ENCODE data around the gene ADAM11. TPM values are rescaled to one million over a fixed set of nuclear protein-coding genes. Genes with fewer than 3 reads are reported as not detected.

Gene ADAM11
- total RNA-seq, 1 experiment from 2014 or later: 1.3 TPM

GRCh38 chr17:44781551-44782325 is 22.9 kb downstream of the ADAM11 start:
- no peak overlapping the region for H3K9ac ChIP-seq (ENCODE audit: low read length)
- no peaks in the 10 kb centered on the region for H4K20me1 ChIP-seq (ENCODE audit: insufficient read depth, low read depth, low read length)
- H3K4me3 ChIP-seq (ENCODE audit: low read length): no peak overlapping the region
- peaks cover 12% of the 10 kb centered on the region for H3K4me1 ChIP-seq (ENCODE audit: low read length)
- no peak overlapping the region for H3K27ac ChIP-seq (ENCODE audit: low read length)
- H3K4me2 ChIP-seq (ENCODE audit: low read depth, low read length, poor library complexity, severe bottlenecking): no peak overlapping the region
- H2AFZ ChIP-seq (ENCODE audit: low read length): no peak overlapping the region
- H3K79me2 ChIP-seq (ENCODE audit: low read length): no peaks in the 10 kb centered on the region
- H3K9me2 ChIP-seq (replicated peaks; ENCODE audit: insufficient read depth, low read length): no peaks in the 10 kb centered on the region
- no peaks in the 10 kb centered on the region for H3K36me3 ChIP-seq (ENCODE audit: insufficient read depth, low read length)
- no peak for DNase-seq
- no peaks in the 10 kb centered on the region for H3K9me3 ChIP-seq (ENCODE audit: low read length)
- no peaks in the 10 kb centered on the region for H3K27me3 ChIP-seq (ENCODE audit: low read length)

GRCh38 chr17:44782326-44782850 is 23.6 kb downstream of the ADAM11 start:
- Histone ChIP-seq H3K27ac (ENCODE audit: low read length) (no peak overlapping the region), H3K4me2 (ENCODE audit: low read depth, low read length, poor library complexity, severe bottlenecking) (no peak overlapping the region), H3K9me2 (replicated peaks; ENCODE audit: insufficient read depth, low read length) (no peaks in the 10 kb centered on the region), H2AFZ (ENCODE audit: low read length) (no peak overlapping the region), H3K27me3 (ENCODE audit: low read length) (no peaks in the 10 kb centered on the region), H3K4me1 (ENCODE audit: low read length) (peaks cover 6% of the 10 kb centered on the region), H3K9ac (ENCODE audit: low read length) (no peak overlapping the region), H3K4me3 (ENCODE audit: low read length) (no peak overlapping the region), H3K9me3 (ENCODE audit: low read length) (no peaks in the 10 kb centered on the region), H4K20me1 (ENCODE audit: insufficient read depth, low read depth, low read length) (no peaks in the 10 kb centered on the region), H3K36me3 (ENCODE audit: insufficient read depth, low read length) (no peaks in the 10 kb centered on the region), H3K79me2 (ENCODE audit: low read length) (no peaks in the 10 kb centered on the region)
- DNase-seq: no peak

- H3K36me3 ChIP-seq (ENCODE audit: insufficient read depth, low read length): no peaks in the 10 kb centered on the region
- no peaks in the 10 kb centered on the region for H3K9me2 ChIP-seq (replicated peaks; ENCODE audit: insufficient read depth, low read length)
- no peaks in the 10 kb centered on the region for H4K20me1 ChIP-seq (ENCODE audit: insufficient read depth, low read depth, low read length)
- H3K79me2 ChIP-seq (ENCODE audit: low read length): no peaks in the 10 kb centered on the region
- no peak for DNase-seq
- H3K27ac ChIP-seq (ENCODE audit: low read length): no peak overlapping the region
- no peaks in the 10 kb centered on the region for H3K27me3 ChIP-seq (ENCODE audit: low read length)
- no peak overlapping the region for H3K9ac ChIP-seq (ENCODE audit: low read length)
- H2AFZ ChIP-seq (ENCODE audit: low read length): no peak overlapping the region
- H3K4me3 ChIP-seq (ENCODE audit: low read length): no peak overlapping the region
- H3K9me3 ChIP-seq (ENCODE audit: low read length): no peaks in the 10 kb centered on the region
- H3K4me1 ChIP-seq (ENCODE audit: low read length): no peaks in the 10 kb centered on the region
- no peak overlapping the region for H3K4me2 ChIP-seq (ENCODE audit: low read depth, low read length, poor library complexity, severe bottlenecking)
Observed at GRCh38 chr17:44785921-44786320, 27.1 kb downstream of the ADAM11 start.

- H3K9me3 ChIP-seq (ENCODE audit: low read length): no peaks in the 10 kb centered on the region
- no peak overlapping the region for H3K9ac ChIP-seq (ENCODE audit: low read length)
- no peak overlapping the region for H3K4me2 ChIP-seq (ENCODE audit: low read depth, low read length, poor library complexity, severe bottlenecking)
- no peaks in the 10 kb centered on the region for H3K4me1 ChIP-seq (ENCODE audit: low read length)
- no peaks in the 10 kb centered on the region for H3K9me2 ChIP-seq (replicated peaks; ENCODE audit: insufficient read depth, low read length)
- no peaks in the 10 kb centered on the region for H4K20me1 ChIP-seq (ENCODE audit: insufficient read depth, low read depth, low read length)
- no peak for DNase-seq
- no peak overlapping the region for H2AFZ ChIP-seq (ENCODE audit: low read length)
- H3K27ac ChIP-seq (ENCODE audit: low read length): no peak overlapping the region
- H3K36me3 ChIP-seq (ENCODE audit: insufficient read depth, low read length): no peaks in the 10 kb centered on the region
- no peaks in the 10 kb centered on the region for H3K79me2 ChIP-seq (ENCODE audit: low read length)
- no peaks in the 10 kb centered on the region for H3K27me3 ChIP-seq (ENCODE audit: low read length)
- H3K4me3 ChIP-seq (ENCODE audit: low read length): no peak overlapping the region
Observed at GRCh38 chr17:44786551-44787081, 27.8 kb downstream of the ADAM11 start.

- H3K36me3 ChIP-seq (ENCODE audit: insufficient read depth, low read length): no peaks in the 10 kb centered on the region
- H3K9me3 ChIP-seq (ENCODE audit: low read length): no peaks in the 10 kb centered on the region
- H3K27me3 ChIP-seq (ENCODE audit: low read length): no peaks in the 10 kb centered on the region
- H3K9me2 ChIP-seq (replicated peaks; ENCODE audit: insufficient read depth, low read length): no peaks in the 10 kb centered on the region
- H2AFZ ChIP-seq (ENCODE audit: low read length): no peak overlapping the region
- no peak overlapping the region for H3K4me3 ChIP-seq (ENCODE audit: low read length)
- H3K27ac ChIP-seq (ENCODE audit: low read length): no peak overlapping the region
- no peaks in the 10 kb centered on the region for H4K20me1 ChIP-seq (ENCODE audit: insufficient read depth, low read depth, low read length)
- H3K4me1 ChIP-seq (ENCODE audit: low read length): no peaks in the 10 kb centered on the region
- H3K9ac ChIP-seq (ENCODE audit: low read length): no peak overlapping the region
- no peaks in the 10 kb centered on the region for H3K79me2 ChIP-seq (ENCODE audit: low read length)
- H3K4me2 ChIP-seq (ENCODE audit: low read depth, low read length, poor library complexity, severe bottlenecking): no peak overlapping the region
- no peak for DNase-seq
Observed at GRCh38 chr17:44787271-44787940, 28.6 kb downstream of the ADAM11 start.

- no peaks in the 10 kb centered on the region for H3K4me1 ChIP-seq (ENCODE audit: low read length)
- no peak overlapping the region for H3K4me3 ChIP-seq (ENCODE audit: low read length)
- no peak for DNase-seq
- no peaks in the 10 kb centered on the region for H3K27me3 ChIP-seq (ENCODE audit: low read length)
- no peak overlapping the region for H2AFZ ChIP-seq (ENCODE audit: low read length)
- H3K9me2 ChIP-seq (replicated peaks; ENCODE audit: insufficient read depth, low read length): no peaks in the 10 kb centered on the region
- no peaks in the 10 kb centered on the region for H3K79me2 ChIP-seq (ENCODE audit: low read length)
- no peak overlapping the region for H3K4me2 ChIP-seq (ENCODE audit: low read depth, low read length, poor library complexity, severe bottlenecking)
- no peaks in the 10 kb centered on the region for H4K20me1 ChIP-seq (ENCODE audit: insufficient read depth, low read depth, low read length)
- H3K9me3 ChIP-seq (ENCODE audit: low read length): no peaks in the 10 kb centered on the region
- H3K36me3 ChIP-seq (ENCODE audit: insufficient read depth, low read length): no peaks in the 10 kb centered on the region
- no peak overlapping the region for H3K9ac ChIP-seq (ENCODE audit: low read length)
- H3K27ac ChIP-seq (ENCODE audit: low read length): no peak overlapping the region
Observed at GRCh38 chr17:44788139-44788538, 29.4 kb downstream of the ADAM11 start.

- no peak overlapping the region for H3K4me2 ChIP-seq (ENCODE audit: low read depth, low read length, poor library complexity, severe bottlenecking)
- H4K20me1 ChIP-seq (ENCODE audit: insufficient read depth, low read depth, low read length): no peaks in the 10 kb centered on the region
- H2AFZ ChIP-seq (ENCODE audit: low read length): no peak overlapping the region
- no peak overlapping the region for H3K9ac ChIP-seq (ENCODE audit: low read length)
- no peak for DNase-seq
- no peak overlapping the region for H3K4me3 ChIP-seq (ENCODE audit: low read length)
- H3K27me3 ChIP-seq (ENCODE audit: low read length): no peaks in the 10 kb centered on the region
- no peaks in the 10 kb centered on the region for H3K36me3 ChIP-seq (ENCODE audit: insufficient read depth, low read length)
- H3K79me2 ChIP-seq (ENCODE audit: low read length): no peaks in the 10 kb centered on the region
- no peaks in the 10 kb centered on the region for H3K9me3 ChIP-seq (ENCODE audit: low read length)
- no peak overlapping the region for H3K27ac ChIP-seq (ENCODE audit: low read length)
- no peaks in the 10 kb centered on the region for H3K9me2 ChIP-seq (replicated peaks; ENCODE audit: insufficient read depth, low read length)
- H3K4me1 ChIP-seq (ENCODE audit: low read length): no peaks in the 10 kb centered on the region
Observed at GRCh38 chr17:44792276-44792675, 33.5 kb downstream of the ADAM11 start.
